T-helper 1 cell treated with Interleukin-12 subunit alpha and Interleukin-12 subunit beta and Interleukin-4 antibody, amounts not matched to agents 30 μg/mL and 1 μg/mL, for 36 hours (primary cell): ENCODE measurements around the gene FPR3.

Experiments
- H3K27ac Mint-ChIP-seq: one replicate; pipeline ENCODE4 v1.8.0; 2021; ENCODE audit warnings: mild to moderate bottlenecking, mixed read lengths
- H3K27me3 Mint-ChIP-seq: one replicate; pipeline ENCODE4 v1.8.0; 2021; ENCODE audit warnings: low read depth, mixed read lengths
- H3K36me3 Mint-ChIP-seq: one replicate; pipeline ENCODE4 v1.8.0; 2021; ENCODE audit warnings: low read depth, mixed read lengths
- H3K4me1 Mint-ChIP-seq: one replicate; pipeline ENCODE4 v1.8.0; 2021; ENCODE audit warnings: low read depth, mixed read lengths
- H3K4me3 Mint-ChIP-seq: one replicate; pipeline ENCODE4 v1.8.0; 2021; ENCODE audit warnings: mild to moderate bottlenecking, moderate library complexity, mixed read lengths
- H3K9me3 Mint-ChIP-seq: one replicate; pipeline ENCODE4 v1.8.0; 2021; ENCODE audit warnings: mixed read lengths

Gene FPR3

DNA sequence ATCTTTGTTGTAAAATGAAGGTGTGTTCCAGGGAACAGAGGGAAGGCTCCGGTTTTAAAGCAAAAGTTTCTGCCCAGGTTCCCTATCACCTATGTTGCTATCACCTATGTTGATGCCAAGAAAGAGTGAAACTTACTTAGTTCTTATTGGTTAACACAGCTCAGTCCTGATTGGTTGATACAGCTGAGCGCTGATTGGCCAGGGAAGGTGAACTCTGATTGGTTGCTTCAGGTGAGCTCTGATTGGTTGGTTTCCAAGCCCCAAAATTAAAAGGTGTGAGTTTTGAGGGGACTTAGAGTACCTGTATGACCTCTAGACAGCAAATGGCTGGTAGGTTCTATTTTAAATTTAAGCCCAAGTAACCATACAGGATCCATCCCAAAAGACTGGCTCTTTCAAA is 42.2 kb downstream of the FPR3 start:
- Mint-ChIP-seq H3K4me1 (no peaks in the 10 kb centered on the region), H3K4me3 (no peak overlapping the region), H3K27me3 (no peaks in the 10 kb centered on the region), H3K36me3 (no peaks in the 10 kb centered on the region), H3K9me3 (peaks cover 60% of the 10 kb centered on the region), H3K27ac (no peak overlapping the region)

DNA sequence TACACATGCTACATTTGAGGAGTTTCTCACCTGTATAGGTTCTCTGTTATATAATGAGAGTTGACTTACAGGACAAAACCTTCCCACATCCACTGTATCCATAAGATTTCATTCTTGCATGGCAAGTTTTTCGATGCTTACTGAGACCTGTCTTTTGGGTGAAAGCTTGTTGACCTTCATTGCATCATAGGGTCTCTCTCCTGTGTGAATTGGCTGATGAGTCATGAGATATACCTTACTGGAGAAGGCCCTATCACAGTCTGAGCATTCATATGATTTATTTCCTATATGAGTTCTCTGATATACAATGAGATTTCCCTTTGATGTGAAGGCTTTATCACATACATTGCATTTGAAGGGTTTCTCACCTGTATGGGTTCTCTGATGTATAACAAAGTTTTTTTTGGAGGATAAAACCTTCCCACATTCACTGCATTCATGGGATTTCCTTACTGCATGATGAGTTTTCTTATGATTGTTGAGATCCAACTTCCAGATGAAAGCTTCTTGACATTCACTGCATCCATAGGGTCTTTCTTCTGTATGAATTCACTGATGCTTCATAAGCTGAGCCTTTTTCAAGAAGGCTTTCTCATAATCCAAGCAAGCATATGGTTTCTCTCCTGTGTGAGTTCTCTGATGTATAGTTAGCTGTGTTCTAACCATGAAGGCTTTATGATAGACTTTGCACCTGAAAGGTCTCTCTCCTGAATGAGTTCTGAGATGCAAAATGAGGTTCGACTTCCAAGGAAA is 67.1 kb downstream of the FPR3 start:
- H3K9me3 Mint-ChIP-seq: peaks cover 75% of the 10 kb centered on the region
- H3K4me3 Mint-ChIP-seq: no peak overlapping the region
- no peaks in the 10 kb centered on the region for H3K27me3 Mint-ChIP-seq
- H3K36me3 Mint-ChIP-seq: peaks cover 7% of the 10 kb centered on the region
- H3K27ac Mint-ChIP-seq: no peak overlapping the region
- H3K4me1 Mint-ChIP-seq: no peaks in the 10 kb centered on the region

DNA sequence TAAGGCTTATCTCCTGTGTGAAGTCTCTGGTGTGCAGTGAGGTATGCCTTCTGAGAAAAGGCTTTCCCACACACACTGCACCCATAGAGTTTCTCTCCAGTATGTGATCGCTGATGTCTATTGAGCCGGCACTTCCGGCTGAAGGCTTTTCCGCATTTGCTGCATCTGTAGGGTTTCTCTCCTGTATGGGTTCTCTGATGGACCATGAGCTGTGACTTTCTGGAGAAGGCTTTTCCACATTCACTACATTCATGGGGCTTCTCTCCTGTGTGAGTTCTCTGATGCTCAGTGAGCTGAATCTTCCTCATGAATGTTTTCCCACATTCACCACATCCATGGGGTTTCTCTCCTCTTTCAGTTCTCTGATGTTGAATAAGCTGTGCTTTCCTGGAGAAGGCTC is 78.1 kb downstream of the FPR3 start:
- H3K27me3 Mint-ChIP-seq: no peaks in the 10 kb centered on the region
- H3K9me3 Mint-ChIP-seq: peaks cover 94% of the 10 kb centered on the region
- no peaks in the 10 kb centered on the region for H3K4me1 Mint-ChIP-seq
- H3K4me3 Mint-ChIP-seq: no peak overlapping the region
- peaks cover 59% of the 10 kb centered on the region for H3K36me3 Mint-ChIP-seq
- no peak overlapping the region for H3K27ac Mint-ChIP-seq
